Parathyroid adenoma (tissue), 2 donors: ENCODE results near the gene TGFB1.

Experiments used
- H2AFZ ChIP-seq: fragments of 300-600 bp; sonication (generic); one replicate; pipeline ENCODE4 v1.7.0; 2017; ENCODE audit warnings: antibody characterized with exemption, mild to moderate bottlenecking
- H3K27ac ChIP-seq: fragments of 300-600 bp; sonication (generic); one replicate; pipeline ENCODE4 v1.7.0; 2017
- H3K27me3 ChIP-seq: fragments of 300-600 bp; sonication (generic); one replicate; pipeline ENCODE4 v1.7.0; 2017; ENCODE audit warnings: low read length; ENCODE audit not compliant: control insufficient read depth, insufficient read depth
- H3K36me3 ChIP-seq: fragments of 300-600 bp; sonication (generic); one replicate; pipeline ENCODE4 v1.7.0; 2017; ENCODE audit warnings: low read length; ENCODE audit not compliant: control insufficient read depth, insufficient read depth
- H3K4me1 ChIP-seq: fragments of 300-600 bp; sonication (generic); one replicate; pipeline ENCODE4 v1.7.0; 2017; ENCODE audit warnings: control low read depth
- H3K4me2 ChIP-seq: fragments of 300-600 bp; sonication (generic); one replicate; pipeline ENCODE4 v1.7.0; 2017; ENCODE audit warnings: low read length
- H3K4me3 ChIP-seq: fragments of 300-600 bp; sonication (generic); one replicate; pipeline ENCODE4 v1.7.0; 2017; ENCODE audit warnings: low read depth, low read length
- H3K79me2 ChIP-seq: fragments of 300-600 bp; sonication (generic); one replicate; pipeline ENCODE4 v1.7.0; 2017; ENCODE audit warnings: control low read depth
- H3K9ac ChIP-seq: fragments of 300-600 bp; sonication (generic); one replicate; pipeline ENCODE4 v1.7.0; 2017; ENCODE audit warnings: mild to moderate bottlenecking
- H3K9me3 ChIP-seq: fragments of 300-600 bp; sonication (generic); one replicate; pipeline ENCODE4 v1.7.0; 2017; ENCODE audit warnings: low read length; ENCODE audit not compliant: control insufficient read depth
- CTCF ChIP-seq: fragments of 300-600 bp; sonication (generic); IDR thresholded peaks from one replicate; pipeline ENCODE4 v1.7.0; 2017; ENCODE audit warnings: antibody characterized with exemption, mild to moderate bottlenecking
- donor health status: primary hyperparathyroidism.

TGFB1 gene

DNA sequence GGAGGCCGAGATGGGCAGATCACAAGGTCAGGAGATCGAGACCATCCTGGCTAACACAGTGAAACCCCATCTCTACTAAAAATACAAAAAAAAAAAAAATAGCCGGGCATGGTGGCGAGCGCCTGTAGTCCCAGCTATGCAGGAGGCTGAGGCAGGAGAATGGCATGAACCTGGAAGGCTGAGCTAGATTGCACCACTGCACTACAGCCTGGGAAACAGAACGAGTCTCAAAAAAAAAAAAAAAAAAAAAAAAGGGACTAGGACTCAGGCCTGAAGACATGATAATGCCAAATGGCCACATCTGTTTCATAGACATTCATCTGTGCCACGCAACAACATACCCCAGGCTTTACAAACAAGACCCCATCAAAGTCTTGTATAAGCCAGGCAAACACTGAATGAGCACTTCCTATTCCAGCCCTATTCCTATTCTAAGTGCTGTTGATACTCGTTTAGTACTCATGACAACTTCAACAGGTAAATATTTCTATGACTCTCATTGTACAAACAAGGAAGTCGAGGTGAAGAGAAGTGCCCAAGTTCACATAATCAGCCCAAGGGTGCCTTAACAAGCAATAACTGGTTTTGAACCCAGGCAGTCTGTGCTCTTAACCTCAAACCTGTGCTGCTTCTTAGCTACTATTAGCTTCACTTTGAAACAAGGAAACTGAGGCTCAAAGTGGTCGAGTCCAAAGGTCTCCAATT is 8.6 kb upstream of the TGFB1 start:
- Histone ChIP-seq H3K4me3 (no peak overlapping the region), H3K36me3 (no peaks in the 10 kb centered on the region), H3K79me2 (peaks cover 28% of the 10 kb centered on the region), H3K27me3 (no peaks in the 10 kb centered on the region), H2AFZ (no peak overlapping the region), H3K9me3 (no peaks in the 10 kb centered on the region), H3K27ac (no peak overlapping the region), H3K4me1 (no peaks in the 10 kb centered on the region), H3K4me2 (no peak overlapping the region), H3K9ac (no peak overlapping the region)
- TF ChIP-seq CTCF, result no peak

DNA sequence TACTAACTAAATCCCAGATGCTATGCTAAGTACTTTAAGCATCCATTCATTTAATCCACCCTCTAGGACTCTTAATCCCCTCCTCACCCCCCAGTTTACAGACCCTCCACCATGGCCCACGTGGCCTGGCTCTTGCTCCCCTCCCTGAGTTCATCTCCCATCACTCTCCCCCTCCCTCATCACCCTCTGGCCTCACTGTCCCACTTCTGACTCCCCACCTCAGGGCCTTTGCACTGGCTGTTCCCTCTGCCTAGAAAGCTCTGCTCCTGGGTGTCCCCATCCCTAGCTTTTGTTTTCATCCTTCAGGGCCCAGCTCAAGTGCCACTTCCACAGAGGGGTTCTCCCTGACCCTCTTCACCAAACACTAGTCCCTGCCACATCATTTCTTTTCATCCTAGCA is 6.0 kb upstream of the TGFB1 start:
- Histone ChIP-seq H3K27ac (no peak overlapping the region), H3K9me3 (no peaks in the 10 kb centered on the region), H3K4me2 (no peak overlapping the region), H3K36me3 (no peaks in the 10 kb centered on the region), H3K4me1 (no peaks in the 10 kb centered on the region), H3K27me3 (no peaks in the 10 kb centered on the region), H3K79me2 (peaks cover 7% of the 10 kb centered on the region), H3K9ac (no peak overlapping the region), H3K4me3 (no peak overlapping the region), H2AFZ (no peak overlapping the region)
- no peak for TF ChIP-seq CTCF

GRCh38 chr19:41357746-41358145 is 4.0 kb upstream of the TGFB1 start:
- H3K4me1 ChIP-seq, result no peaks in the 10 kb centered on the region
- H2AFZ ChIP-seq, result no peak overlapping the region
- H3K9me3 ChIP-seq, result no peaks in the 10 kb centered on the region
- H3K27me3 ChIP-seq, result no peaks in the 10 kb centered on the region
- H3K4me2 ChIP-seq, result no peak overlapping the region
- H3K4me3 ChIP-seq, result no peak overlapping the region
- H3K9ac ChIP-seq, result no peak overlapping the region
- no peaks in the 10 kb centered on the region for H3K36me3 ChIP-seq
- no peak for TF ChIP-seq CTCF
- H3K79me2 ChIP-seq, result peaks cover 2% of the 10 kb centered on the region
- H3K27ac ChIP-seq, result no peak overlapping the region

DNA sequence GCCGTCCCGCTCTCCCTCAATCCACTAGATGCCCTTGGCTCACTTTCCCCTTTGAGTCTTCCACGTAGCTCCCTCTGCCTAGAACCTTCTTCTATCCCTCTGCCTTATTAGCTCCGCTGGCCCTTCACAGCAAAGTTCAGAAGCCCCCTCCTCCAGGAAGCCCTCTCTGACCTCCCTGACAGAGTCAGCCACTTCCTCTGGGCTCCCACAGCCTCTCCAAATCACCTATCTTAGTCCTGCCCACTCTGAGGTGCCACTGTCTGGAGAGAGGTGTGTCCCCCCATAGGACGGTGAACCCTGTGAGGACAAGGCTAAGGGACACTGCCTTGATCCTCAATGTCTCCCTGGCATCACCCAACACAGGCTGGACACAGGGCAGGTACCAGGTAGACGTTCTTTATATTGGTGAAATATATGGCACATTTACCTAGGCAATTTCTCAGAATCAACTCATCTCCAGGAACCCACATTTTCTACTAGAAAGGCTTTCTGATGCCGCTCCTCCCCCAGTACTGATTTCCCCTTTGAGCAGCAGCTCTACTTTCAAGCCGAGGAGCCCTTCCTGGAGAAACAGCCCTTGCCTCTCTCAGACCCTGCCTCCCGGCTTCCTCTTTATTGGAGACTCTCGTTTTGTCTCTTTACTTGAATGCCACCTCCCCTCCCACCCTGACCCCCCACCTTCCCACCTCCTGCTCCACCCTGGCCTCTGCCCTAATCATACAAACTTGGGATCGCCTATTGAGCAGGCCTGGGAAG is 3.4 kb upstream of the TGFB1 start:
- no peak for TF ChIP-seq CTCF
- Histone ChIP-seq H3K9me3 (no peaks in the 10 kb centered on the region), H3K27me3 (no peaks in the 10 kb centered on the region), H3K4me2 (no peak overlapping the region), H3K36me3 (no peaks in the 10 kb centered on the region), H3K4me3 (no peak overlapping the region), H3K9ac (no peak overlapping the region), H3K79me2 (peaks cover 2% of the 10 kb centered on the region), H2AFZ (no peak overlapping the region), H3K4me1 (no peaks in the 10 kb centered on the region), H3K27ac (no peak overlapping the region)

DNA sequence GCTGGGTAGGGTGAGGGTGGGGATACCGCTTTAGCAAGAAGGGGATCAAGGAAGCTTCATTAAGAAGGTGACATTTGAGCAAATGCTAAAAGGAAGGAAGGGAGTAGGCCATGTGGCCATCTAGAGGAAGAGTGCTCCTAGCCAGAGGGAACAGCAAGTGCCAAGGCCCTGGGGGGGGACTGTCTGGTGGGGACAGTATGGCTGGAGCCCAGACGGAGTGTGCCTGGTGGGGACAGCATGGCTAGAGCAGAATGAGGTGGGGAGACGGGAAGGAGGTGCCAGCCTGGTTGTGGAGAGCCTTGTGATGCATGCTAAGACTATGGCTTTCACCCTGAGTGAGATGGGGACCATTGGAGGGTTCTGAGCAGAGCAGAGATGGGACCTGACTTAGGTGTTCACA is 2.1 kb upstream of the TGFB1 start:
- peaks cover 2% of the 10 kb centered on the region for H3K79me2 ChIP-seq
- H2AFZ ChIP-seq, result no peak overlapping the region
- no peaks in the 10 kb centered on the region for H3K4me1 ChIP-seq
- TF ChIP-seq CTCF, result no peak
- H3K27me3 ChIP-seq, result no peaks in the 10 kb centered on the region
- no peak overlapping the region for H3K4me2 ChIP-seq
- no peak overlapping the region for H3K4me3 ChIP-seq
- no peak overlapping the region for H3K9ac ChIP-seq
- H3K36me3 ChIP-seq, result no peaks in the 10 kb centered on the region
- no peaks in the 10 kb centered on the region for H3K9me3 ChIP-seq
- H3K27ac ChIP-seq, result no peak overlapping the region
